IMR-90 (cell line): Measurements from ENCODE around the gene ESR2. TPM values are rescaled to one million over a fixed set of nuclear protein-coding genes. Genes with fewer than 3 reads are reported as not detected.

Experiments
- ATAC-seq: fragments of 200-7000 bp; cut with Tn5 transposase; 2 replicates; pipeline ENCODE4 v1.9.1; 2020; ENCODE audit warnings: low read depth, mild to moderate bottlenecking, moderate library complexity
- BruUV-seq: library from RNA; stranded (reverse); fragments of 400-500 nt; replicated peaks from 2 replicates; lab custom pipeline; 2021; lab: Mats Ljungman, UMichigan
- CTCF ChIA-PET: fragments of 300-600 bp; formaldehyde crosslinking; extraction: SDS; loops from one replicate; lab custom pipeline; 2021; ENCODE audit warnings: antibody characterized with exemption; lab: Yijun Ruan, JAX
- POLR2A ChIA-PET: fragments of 300-600 bp; sonication (Branson Sonifier 250); formaldehyde crosslinking; loops from one replicate; lab custom pipeline; 2022; ENCODE audit warnings: antibody characterized with exemption; ENCODE audit not compliant: unreplicated experiment; lab: Charles Lee
- DNase-seq: peaks from one replicate; pipeline ENCODE4 v3.0.0; 2013
- H2AFZ ChIP-seq: replicated peaks from 2 replicates; pipeline ENCODE3; 2013; ENCODE audit warnings: low read length, mild to moderate bottlenecking; ENCODE audit not compliant: poor library complexity
- H2AK5ac ChIP-seq: 2 replicates; pipeline ENCODE4 v1.6.1; 2013; ENCODE audit warnings: low read depth, low read length, inconsistent platforms
- H2AK9ac ChIP-seq: replicated peaks from 2 replicates; pipeline ENCODE3; 2013; ENCODE audit warnings: mild to moderate bottlenecking, low read depth, low read length, moderate library complexity; ENCODE audit not compliant: poor library complexity
- H2BK120ac ChIP-seq: 2 replicates; pipeline ENCODE4 v1.6.1; 2013; ENCODE audit warnings: low read depth, low read length, inconsistent platforms
- H2BK15ac ChIP-seq: 3 replicates; pipeline ENCODE4 v1.6.1; 2013; ENCODE audit warnings: low read depth, low read length, inconsistent platforms
- H2BK20ac ChIP-seq: 2 replicates; pipeline ENCODE4 v1.6.1; 2013; ENCODE audit warnings: low read depth, mild to moderate bottlenecking, inconsistent platforms, low read length, moderate library complexity
- H2BK5ac ChIP-seq: 2 replicates; pipeline ENCODE4 v1.6.1; 2013; ENCODE audit warnings: mild to moderate bottlenecking, low read depth, low read length, inconsistent platforms; ENCODE audit not compliant: poor library complexity, severe bottlenecking
- H3K14ac ChIP-seq: replicated peaks from 2 replicates; pipeline ENCODE4 v1.6.1; 2013; ENCODE audit warnings: low read depth, low read length, inconsistent platforms
- H3K18ac ChIP-seq: 2 replicates; pipeline ENCODE4 v1.6.1; 2013; ENCODE audit warnings: low read depth, low read length, control low read depth
- H3K23ac ChIP-seq: 2 replicates; pipeline ENCODE4 v1.6.1; 2013; ENCODE audit warnings: low read depth, low read length, inconsistent platforms
- H3K27ac ChIP-seq: 2 replicates; pipeline ENCODE4 v1.5.1; 2013; ENCODE audit warnings: mild to moderate bottlenecking, control low read depth, low read length; ENCODE audit not compliant: insufficient read depth
- H3K27me3 ChIP-seq: 2 replicates; pipeline ENCODE4 v1.6.1; 2013; ENCODE audit warnings: low read length; ENCODE audit not compliant: control insufficient read depth, insufficient read depth
- H3K36me3 ChIP-seq: 2 replicates; pipeline ENCODE4 v1.6.1; 2013; ENCODE audit warnings: low read length, mixed read lengths; ENCODE audit not compliant: control insufficient read depth, insufficient read depth
- H3K4ac ChIP-seq: 2 replicates; pipeline ENCODE4 v1.6.1; 2013; ENCODE audit warnings: low read depth, low read length, inconsistent platforms
- H3K4me1 ChIP-seq: 2 replicates; pipeline ENCODE4 v1.6.1; 2013; ENCODE audit warnings: low read length, mixed read lengths; ENCODE audit not compliant: control insufficient read depth, insufficient read depth
- H3K4me2 ChIP-seq: 2 replicates; pipeline ENCODE4 v1.6.1; 2013; ENCODE audit warnings: low read depth, mild to moderate bottlenecking, control low read depth, low read length, moderate library complexity
- H3K4me3 ChIP-seq: 2 replicates; pipeline ENCODE4 v1.5.1; 2013; ENCODE audit warnings: low read depth, mild to moderate bottlenecking, control low read depth, low read length, moderate library complexity; ENCODE audit not compliant: insufficient read depth
- H3K56ac ChIP-seq: 2 replicates; pipeline ENCODE4 v1.6.1; 2013; ENCODE audit warnings: low read length, inconsistent platforms; ENCODE audit not compliant: insufficient read depth; ENCODE audit errors: extremely low read depth
- H3K79me1 ChIP-seq, 2 experiments: 2 replicates each; pipeline ENCODE4 v1.6.1; 2013; ENCODE audit warnings: low read length in 2 of 2, inconsistent platforms in 1 of 2, low read depth in 1 of 2
- H3K9ac ChIP-seq: 2 replicates; pipeline ENCODE4 v1.6.1; 2013; ENCODE audit warnings: low read depth, low read length, control low read depth
- H3K9me1 ChIP-seq: 2 replicates; pipeline ENCODE4 v1.6.1; 2013; ENCODE audit warnings: low read length, inconsistent platforms; ENCODE audit not compliant: insufficient read depth
- H3K9me3 ChIP-seq: 2 replicates; pipeline ENCODE4 v1.6.1; 2013; ENCODE audit warnings: low read length; ENCODE audit not compliant: control insufficient read depth, insufficient read depth
- H4K20me1 ChIP-seq: 2 replicates; pipeline ENCODE4 v1.6.1; 2013; ENCODE audit warnings: low read length, inconsistent platforms; ENCODE audit not compliant: insufficient read depth
- H4K5ac ChIP-seq: 2 replicates; pipeline ENCODE4 v1.6.1; 2013; ENCODE audit warnings: mild to moderate bottlenecking, low read depth, low read length, control low read depth
- H4K8ac ChIP-seq, 2 experiments: 2 replicates each; pipeline ENCODE4 v1.6.1; 2013; ENCODE audit warnings: low read depth in 2 of 2, low read length in 2 of 2, control low read depth in 1 of 2, inconsistent platforms in 1 of 2
- H4K91ac ChIP-seq: 2 replicates; pipeline ENCODE4 v1.6.1; 2013; ENCODE audit warnings: low read depth, low read length, inconsistent platforms; ENCODE audit not compliant: insufficient read depth
- BHLHE40 ChIP-seq: fragments of 150-350 bp; IDR thresholded peaks from 2 replicates; pipeline ENCODE4 v1.6.1; 2016; ENCODE audit warnings: mild to moderate bottlenecking, low read depth, low read length
- CEBPB ChIP-seq: IDR thresholded peaks from 2 replicates; pipeline ENCODE4 v1.6.1; 2012; ENCODE audit warnings: low read depth, low read length, improper control_type of control experiment
- CHD1 ChIP-seq: IDR thresholded peaks from 2 replicates; pipeline ENCODE4 v1.6.1; 2012; ENCODE audit warnings: low read depth, low read length, improper control_type of control experiment
- FOS ChIP-seq: fragments of 150-350 bp; IDR thresholded peaks from 2 replicates; pipeline ENCODE4 v1.6.1; 2016; ENCODE audit warnings: low read depth, low read length
- MAFK ChIP-seq: IDR thresholded peaks from 2 replicates; pipeline ENCODE4 v1.6.1; 2012; ENCODE audit warnings: low read depth, low read length, improper control_type of control experiment
- MXI1 ChIP-seq: IDR thresholded peaks from 2 replicates; pipeline ENCODE4 v1.6.1; 2012; ENCODE audit warnings: low read depth, mild to moderate bottlenecking, low read length, moderate library complexity, borderline replicate concordance
- NFE2L2 ChIP-seq: fragments of 150-350 bp; IDR thresholded peaks from 2 replicates; pipeline ENCODE4 v1.6.1; 2016; ENCODE audit warnings: low read depth, mild to moderate bottlenecking, low read length
- RCOR1 ChIP-seq: IDR thresholded peaks from 2 replicates; pipeline ENCODE4 v1.6.1; 2012; ENCODE audit warnings: mild to moderate bottlenecking, low read length, improper control_type of control experiment; ENCODE audit not compliant: insufficient replicate concordance
- RFX5 ChIP-seq: IDR thresholded peaks from 2 replicates; pipeline ENCODE4 v1.8.0; 2012; ENCODE audit warnings: low read depth, mild to moderate bottlenecking, low read length, moderate library complexity
- SMC3 ChIP-seq: fragments of 150-350 bp; IDR thresholded peaks from 2 replicates; pipeline ENCODE4 v1.6.1; 2016; ENCODE audit warnings: low read depth, mild to moderate bottlenecking, antibody characterized with exemption, low read length, moderate library complexity
- USF2 ChIP-seq: fragments of 150-350 bp; IDR thresholded peaks from 2 replicates; pipeline ENCODE4 v1.6.1; 2017; ENCODE audit warnings: mild to moderate bottlenecking, antibody characterized with exemption, low read length, low read depth
- WGBS, 2 experiments: methylation state at CpG; one replicate each; pipeline versions ENCODE4 v1.1.5 to v1.1.7; 2013; ENCODE audit warnings: missing lambda C conversion rate in 2 of 2; ENCODE audit not compliant: insufficient read length in 1 of 2; ENCODE audit errors: extremely low coverage in 2 of 2; 5-methylcytosine and 5-hydroxymethylcytosine counted together
- dilution Hi-C: fragments of 300-500 bp; cut with HindIII; formaldehyde crosslinking; loops from one replicate; pipeline ENCODE4 v1.14.3; 2018; ENCODE audit warnings: low sequenced_read_pairs; ENCODE audit not compliant: unreplicated experiment
- in situ Hi-C: fragments of 300-500 bp; cut with MboI; formaldehyde crosslinking; loops from 3 replicates; pipeline ENCODE4 v1.14.3; 2019; ENCODE audit warnings: low sequenced_read_pairs, inconsistent platforms, mixed read lengths
- intact Hi-C: fragments of 100-400 bp; cut with micrococcal nuclease; formaldehyde crosslinking; loops from 2 replicates; pipeline ENCODE4 v1.10.0; 2022
- polyA plus RNA-seq, 3 experiments: library from polyadenylated mRNA; depleted of rRNA; stranded (reverse); fragments of >200 nt; gene quantifications; 2 replicates each; pipeline ENCODE4 v1.2.3, GENCODE V29; 2012; ENCODE audit warnings: low replicate concordance in 1 of 3
- total RNA-seq: library from RNA; depleted of rRNA; stranded (reverse); fragments of >200 nt; gene quantifications from 2 replicates; pipeline ENCODE4 v1.2.3, GENCODE V29; 2012
- TF ChIP-seq, protein P1 (sequence below): conservative IDR thresholded peaks from 2 replicates; pipeline ENCODE4 v1.5.1; 2012; ENCODE audit warnings: mild to moderate bottlenecking, low read depth, low read length, improper control_type of control experiment
- TF ChIP-seq, protein P2 (sequence below): fragments of 150-350 bp; IDR thresholded peaks from 2 replicates; pipeline ENCODE4 v1.6.1; 2016; ENCODE audit warnings: low read depth, mild to moderate bottlenecking, low read length, moderate library complexity, borderline replicate concordance

Gene ESR2
- total and polyA plus RNA-seq, 2 of the 4 experiments (the other 2 are of a cell fraction): under 0.01 to 0.03 TPM

GRCh38 chr14:64081174-64081746 lies 212.9 kb downstream of the ESR2 start:
- Histone ChIP-seq H2BK20ac (no peak overlapping the region), H2BK15ac (no peak overlapping the region), H2AK5ac (no peak overlapping the region), H3K56ac (no peak overlapping the region), H3K23ac (no peak overlapping the region), H3K27ac (no peak overlapping the region), H3K4me3 (no peak overlapping the region), H3K4me2 (no peak overlapping the region), H3K79me1 (no peaks in the 10 kb centered on the region), H3K4me1 (no peaks in the 10 kb centered on the region), H3K36me3 (no peaks in the 10 kb centered on the region), H2BK5ac (no peak overlapping the region), H3K18ac (no peak overlapping the region), H4K20me1 (no peaks in the 10 kb centered on the region; the same call in 1 of the 2 replicates), H2AFZ (no peak overlapping the region), H2BK120ac (no peak overlapping the region), H3K9me1 (0 out of 2 replicates have a peak, but pooled peaks cover 4% of the 10 kb centered on the region), H3K4ac (no peak overlapping the region), H3K9me3 (no peaks in the 10 kb centered on the region), H4K5ac (no peak overlapping the region), H3K14ac (no peak overlapping the region), H3K27me3 (no peaks in the 10 kb centered on the region; the same call in 1 of the 2 replicates), H4K8ac (no peak overlapping the region), H3K9ac (no peak overlapping the region), H2AK9ac (no peak overlapping the region), H4K91ac (no peak overlapping the region)
- in situ Hi-C loops: no loop called here
- ChIA-PET CTCF (no interaction called here), POLR2A (no interaction called here)
- no TSS peak for BruUV-seq
- DNase-seq: no peak
- dilution Hi-C loops: no loop called here
- WGBS, 2 experiments: no CpG with 5 or more reads among the region's 3 CpGs
- TF ChIP-seq MAFK (no peak), NFE2L2 (no peak), USF2 (no peak), SMC3 (no peak), RFX5 (no peak), BHLHE40 (no peak), CEBPB (no peak), MXI1 (no peak), FOS (no peak), RCOR1 (no peak), CHD1 (no peak)
- TF ChIP-seq, protein P1, sequence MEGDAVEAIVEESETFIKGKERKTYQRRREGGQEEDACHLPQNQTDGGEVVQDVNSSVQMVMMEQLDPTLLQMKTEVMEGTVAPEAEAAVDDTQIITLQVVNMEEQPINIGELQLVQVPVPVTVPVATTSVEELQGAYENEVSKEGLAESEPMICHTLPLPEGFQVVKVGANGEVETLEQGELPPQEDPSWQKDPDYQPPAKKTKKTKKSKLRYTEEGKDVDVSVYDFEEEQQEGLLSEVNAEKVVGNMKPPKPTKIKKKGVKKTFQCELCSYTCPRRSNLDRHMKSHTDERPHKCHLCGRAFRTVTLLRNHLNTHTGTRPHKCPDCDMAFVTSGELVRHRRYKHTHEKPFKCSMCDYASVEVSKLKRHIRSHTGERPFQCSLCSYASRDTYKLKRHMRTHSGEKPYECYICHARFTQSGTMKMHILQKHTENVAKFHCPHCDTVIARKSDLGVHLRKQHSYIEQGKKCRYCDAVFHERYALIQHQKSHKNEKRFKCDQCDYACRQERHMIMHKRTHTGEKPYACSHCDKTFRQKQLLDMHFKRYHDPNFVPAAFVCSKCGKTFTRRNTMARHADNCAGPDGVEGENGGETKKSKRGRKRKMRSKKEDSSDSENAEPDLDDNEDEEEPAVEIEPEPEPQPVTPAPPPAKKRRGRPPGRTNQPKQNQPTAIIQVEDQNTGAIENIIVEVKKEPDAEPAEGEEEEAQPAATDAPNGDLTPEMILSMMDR: no peak
- TF ChIP-seq, protein P2, sequence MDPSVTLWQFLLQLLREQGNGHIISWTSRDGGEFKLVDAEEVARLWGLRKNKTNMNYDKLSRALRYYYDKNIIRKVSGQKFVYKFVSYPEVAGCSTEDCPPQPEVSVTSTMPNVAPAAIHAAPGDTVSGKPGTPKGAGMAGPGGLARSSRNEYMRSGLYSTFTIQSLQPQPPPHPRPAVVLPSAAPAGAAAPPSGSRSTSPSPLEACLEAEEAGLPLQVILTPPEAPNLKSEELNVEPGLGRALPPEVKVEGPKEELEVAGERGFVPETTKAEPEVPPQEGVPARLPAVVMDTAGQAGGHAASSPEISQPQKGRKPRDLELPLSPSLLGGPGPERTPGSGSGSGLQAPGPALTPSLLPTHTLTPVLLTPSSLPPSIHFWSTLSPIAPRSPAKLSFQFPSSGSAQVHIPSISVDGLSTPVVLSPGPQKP: no peak
- ATAC-seq: no peak
- intact Hi-C loops: no loop called here
